HG03469 (cell line): Measurements from ENCODE around the gene CASP9.
A peak's percentile ranks its signal among the peaks of the same experiment; 100 is the strongest.
"Not testable (repeated sequence)": the region's sequence is repeated elsewhere in the genome, so short reads cannot be mapped to it uniquely, and the experiment has no call there.

Experiments
- ATAC-seq: cut with Tn5 transposase; IDR thresholded peaks from one replicate; pipeline ENCODE4 v1.9.1; 2021; ENCODE audit warnings: mild to moderate bottlenecking, moderate library complexity, moderate number of reproducible peaks; ENCODE audit not compliant: unreplicated experiment

The CASP9 gene

DNA sequence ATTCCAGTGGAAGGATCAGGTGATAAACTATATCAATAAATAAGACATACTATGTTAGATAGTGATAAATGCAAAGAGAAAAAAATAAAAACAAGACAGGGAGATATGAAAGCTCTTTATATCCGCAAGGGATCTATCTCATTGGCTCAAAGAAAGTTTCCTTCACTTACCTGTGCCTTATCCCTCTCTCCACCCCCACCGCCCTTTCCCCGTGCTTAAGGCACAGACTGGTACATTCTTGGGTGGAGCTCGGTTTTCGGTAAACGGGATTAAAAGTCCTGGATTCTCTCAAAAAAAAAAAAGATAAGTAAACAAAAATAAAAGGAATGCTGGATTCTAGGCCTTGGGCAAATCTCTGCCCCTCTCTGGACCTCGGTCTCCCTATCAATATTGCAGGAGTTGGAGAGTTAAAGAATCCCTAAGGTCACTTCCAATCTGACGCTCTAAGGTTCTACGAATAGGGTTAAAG is 2.0 kb upstream of the CASP9 start:
- ATAC-seq = no peak

DNA sequence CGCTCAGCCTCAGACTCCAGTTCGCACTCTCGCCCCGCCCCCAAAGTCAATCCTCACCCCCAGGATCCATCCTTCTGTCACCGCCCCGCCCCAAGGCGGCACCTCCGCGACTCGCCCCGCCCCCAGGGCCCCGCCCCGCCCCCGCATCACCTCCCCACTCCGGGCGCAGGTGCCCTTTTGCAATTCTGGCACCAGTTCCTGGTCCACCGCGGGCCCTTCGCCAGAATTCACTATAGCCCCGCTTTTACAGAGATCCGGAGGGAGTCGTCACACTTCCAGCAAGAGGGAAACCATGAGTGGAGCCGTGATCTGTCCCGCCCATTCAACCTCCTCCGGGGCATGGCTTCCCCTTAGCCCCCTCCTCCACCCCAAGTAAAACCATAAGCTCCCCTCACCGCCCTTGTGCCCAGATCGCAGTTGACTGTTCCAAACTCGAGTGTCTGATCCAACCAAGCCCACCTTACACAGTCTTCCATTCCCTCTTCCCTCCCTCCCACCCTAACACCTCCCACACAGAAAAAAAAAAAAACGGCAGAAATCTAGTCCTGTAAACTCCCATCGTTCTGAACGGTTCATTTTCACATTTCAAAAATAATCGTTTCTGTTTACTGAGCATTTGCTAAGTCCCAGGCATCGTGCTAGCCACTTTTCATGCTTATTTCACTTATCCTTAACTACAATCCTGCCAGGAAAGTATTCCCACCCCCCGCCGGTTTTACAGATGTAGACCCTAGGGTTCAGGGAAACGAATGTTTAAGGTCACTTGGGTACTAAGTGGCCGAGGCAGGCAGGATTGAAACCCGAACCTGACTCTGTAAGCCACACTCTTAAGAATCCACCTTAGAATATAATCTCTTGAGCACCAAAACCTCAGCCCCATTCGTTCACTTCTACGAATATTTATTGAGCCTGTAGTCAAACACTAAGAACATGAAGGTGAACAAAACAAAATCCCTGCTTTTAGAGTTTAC is 1.3 kb upstream of the CASP9 start:
- no peak for ATAC-seq

DNA sequence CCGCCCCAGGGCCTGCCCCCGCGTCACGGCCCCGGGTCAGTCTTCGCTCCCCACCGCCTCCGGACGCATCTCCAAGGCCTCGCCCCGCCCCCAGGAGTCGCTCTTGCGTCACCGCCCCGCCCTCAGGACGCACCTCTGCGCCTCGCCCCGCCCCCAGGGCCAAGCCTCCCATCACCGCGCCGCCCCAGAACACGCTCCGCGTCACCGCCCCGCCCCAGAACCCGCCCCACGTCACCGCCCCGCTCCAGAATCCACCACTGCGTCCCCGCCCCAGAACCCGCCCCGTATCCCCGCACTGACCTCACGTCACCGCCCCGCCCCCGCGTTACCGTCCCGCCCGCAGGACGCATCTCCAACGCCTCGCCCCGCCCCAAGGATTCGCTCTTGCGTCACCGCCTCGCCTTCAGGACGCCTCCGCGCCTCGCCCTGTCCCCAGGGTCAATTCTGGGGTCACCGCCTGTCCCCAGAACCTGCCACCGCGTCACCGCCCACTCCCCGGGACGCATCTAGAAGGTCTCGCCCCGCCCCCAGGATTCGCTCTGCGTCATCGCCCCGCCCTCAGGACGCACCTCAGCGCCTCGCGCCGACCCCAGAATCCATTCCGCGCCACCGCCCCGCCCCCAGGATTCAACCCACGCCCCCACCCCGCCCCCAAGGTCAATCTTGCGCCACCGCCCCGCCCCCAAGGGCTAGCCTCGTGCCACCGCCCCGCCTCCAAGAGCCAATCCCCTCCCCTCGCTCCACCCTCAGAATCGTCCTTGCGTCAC is 451 bp upstream of the CASP9 start:
- ATAC-seq = peak; percentile 21

DNA sequence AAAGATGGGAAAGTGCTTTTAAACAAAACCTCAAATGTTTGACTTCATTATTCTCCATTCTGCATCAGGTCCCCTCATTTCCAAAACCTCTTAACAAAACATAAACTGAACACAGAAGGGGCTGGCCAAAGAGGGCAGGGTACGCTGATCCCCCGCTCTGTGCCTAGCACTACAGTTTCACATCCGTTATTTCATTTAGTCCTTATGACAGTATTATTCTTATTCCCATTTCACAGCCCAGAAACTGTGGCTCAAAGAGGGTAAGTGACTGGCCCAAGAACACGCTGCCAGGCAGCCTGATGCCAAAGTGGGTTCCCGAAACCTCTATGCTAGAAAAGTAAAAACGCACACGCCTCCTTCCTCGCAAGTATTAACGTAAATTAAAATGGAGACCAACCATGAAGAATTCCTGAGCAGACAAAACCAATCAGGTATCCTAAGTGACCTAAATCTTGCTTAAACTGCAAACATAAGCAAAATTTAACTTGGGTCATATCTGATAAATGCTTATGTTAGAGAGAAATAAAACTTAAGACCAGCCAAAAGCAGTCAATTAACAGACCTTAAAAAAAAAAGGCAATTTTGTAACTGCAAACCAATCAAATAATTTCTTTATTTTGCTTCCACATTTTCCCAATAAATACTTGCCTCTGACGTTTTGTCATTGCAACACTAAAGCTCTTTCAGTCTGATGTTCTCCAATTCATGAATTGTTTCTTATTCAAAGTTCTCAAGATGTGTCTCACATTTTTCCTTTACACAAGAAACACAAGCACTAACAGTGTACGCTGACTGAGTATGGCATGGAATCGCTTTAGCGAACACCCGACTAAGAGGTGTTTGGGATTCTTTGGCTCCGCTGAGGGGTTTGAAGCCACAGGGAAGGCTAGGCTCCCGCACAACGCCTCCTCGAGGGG is 653 bp downstream of the CASP9 start:
- no peak for ATAC-seq

DNA sequence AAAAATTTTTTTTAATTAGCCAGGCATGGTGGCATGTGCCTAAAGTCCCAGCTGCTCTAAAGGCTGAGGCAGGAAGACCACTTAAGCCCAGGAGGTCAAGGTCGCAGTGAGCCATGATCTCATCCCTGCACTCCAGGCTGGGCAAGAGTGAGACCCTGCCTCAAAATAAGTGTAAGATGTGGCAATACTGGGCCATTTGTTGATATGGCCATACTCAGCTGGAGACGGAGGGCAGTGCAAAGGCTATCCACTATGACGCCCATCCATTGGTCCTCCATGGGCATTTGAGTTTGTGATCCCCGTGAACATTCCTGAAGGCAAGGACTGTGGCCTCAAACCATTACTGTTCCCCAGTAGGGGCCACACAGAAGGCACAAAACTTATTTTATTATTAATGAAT is 1.5 kb downstream of the CASP9 start:
- no peak for ATAC-seq

DNA sequence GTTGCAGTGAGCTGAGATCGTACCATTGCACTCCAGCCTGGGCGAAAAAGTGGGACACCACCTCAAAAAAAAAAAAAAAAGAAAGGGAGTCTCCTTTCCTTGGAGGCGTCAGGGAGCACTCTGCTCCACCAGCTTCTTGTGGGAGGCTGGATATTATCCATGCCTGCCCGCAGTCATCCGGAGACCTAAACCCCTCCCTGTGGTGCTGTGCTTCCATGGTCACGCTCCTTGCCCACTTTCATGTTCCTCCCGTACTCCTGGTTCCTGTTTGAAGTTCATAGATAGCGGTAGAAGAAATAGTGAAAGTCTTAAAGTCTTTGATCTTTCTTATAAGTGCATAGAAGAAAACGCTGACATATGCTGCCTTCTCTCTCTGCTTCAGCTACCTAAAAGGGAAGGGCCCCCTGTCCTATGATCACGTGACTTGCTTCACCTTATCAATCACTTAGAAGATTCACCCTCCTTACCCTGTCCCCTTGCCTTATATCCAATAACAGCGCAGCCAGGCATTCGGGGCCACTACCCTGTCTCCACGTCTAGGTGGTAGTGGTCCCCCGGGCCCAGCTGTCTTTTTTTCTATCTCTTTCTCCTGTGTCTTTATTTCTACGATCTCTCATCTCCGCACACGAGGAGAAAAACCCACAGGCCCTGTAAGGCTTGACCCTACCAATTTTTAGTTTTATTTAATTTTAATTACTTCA is 2.7 kb downstream of the CASP9 start:
- not testable (repeated sequence) for ATAC-seq

DNA sequence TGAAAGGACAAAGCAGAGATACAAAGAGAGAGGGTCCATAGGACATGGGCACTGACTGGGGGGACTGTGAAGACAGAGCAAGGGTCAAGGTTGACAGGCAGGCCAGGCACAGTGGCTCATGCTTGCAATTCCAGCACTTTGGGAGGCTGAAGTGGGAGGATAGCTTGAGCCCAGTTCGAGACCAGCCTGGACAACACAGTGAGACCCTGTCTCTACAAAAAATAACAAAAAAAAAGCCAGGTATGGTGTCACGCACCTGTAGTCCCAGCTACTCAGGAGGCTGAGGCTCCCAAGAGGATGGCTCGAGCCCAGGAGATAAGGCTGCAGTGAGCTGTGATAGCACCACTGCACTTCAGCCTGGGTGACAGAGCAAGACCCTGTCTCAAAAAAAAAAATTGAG is 4.4 kb downstream of the CASP9 start:
- no peak for ATAC-seq

DNA sequence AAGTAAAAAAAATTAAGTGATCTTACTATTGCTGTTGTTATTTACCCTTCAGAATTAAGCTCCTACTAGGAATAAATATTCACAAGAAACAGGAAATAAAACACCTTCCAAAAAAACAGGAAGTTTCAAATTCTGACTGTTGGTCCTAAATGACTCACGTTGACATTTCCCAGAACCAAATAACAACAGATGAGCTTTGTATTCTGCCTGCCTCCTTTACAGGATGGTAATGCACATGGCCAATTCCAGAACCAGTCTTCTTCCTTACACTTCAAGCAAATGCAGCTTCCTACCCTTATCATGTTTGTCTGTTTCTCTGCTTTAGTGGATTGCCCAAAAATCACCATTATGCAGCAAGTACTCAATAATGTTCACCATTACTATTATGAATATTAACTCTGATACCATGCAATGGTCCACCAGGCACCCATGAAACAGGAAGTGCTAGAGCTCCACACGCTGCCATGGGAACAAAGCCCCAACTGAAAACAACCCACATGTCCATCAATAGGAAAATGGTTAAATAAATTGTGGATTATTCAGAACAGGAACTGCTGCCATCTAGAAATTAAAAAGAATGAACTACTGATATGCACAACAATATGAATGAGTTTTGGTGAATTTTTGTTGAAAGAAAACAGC is 8.9 kb downstream of the CASP9 start:
- no peak for ATAC-seq

DNA sequence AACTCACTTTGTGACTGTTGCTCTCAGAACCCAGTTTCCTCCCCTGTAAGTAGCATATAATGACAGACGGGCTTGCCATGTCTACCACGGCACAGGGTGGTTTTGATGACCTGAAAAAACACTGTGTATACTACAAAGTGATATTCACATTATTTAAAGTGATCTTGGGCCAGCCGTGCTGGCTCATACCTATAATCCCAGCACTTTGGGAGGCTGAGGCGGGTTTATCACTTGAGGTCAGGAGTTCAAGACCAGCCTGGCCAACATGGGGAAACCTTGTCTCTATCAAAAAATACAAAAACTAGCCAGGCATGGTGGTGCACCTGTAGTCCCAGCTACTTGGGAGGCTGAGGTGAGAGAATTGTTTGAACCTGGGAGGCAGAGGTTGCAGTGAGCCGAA is 9.5 kb downstream of the CASP9 start:
- ATAC-seq = not testable (repeated sequence)

DNA sequence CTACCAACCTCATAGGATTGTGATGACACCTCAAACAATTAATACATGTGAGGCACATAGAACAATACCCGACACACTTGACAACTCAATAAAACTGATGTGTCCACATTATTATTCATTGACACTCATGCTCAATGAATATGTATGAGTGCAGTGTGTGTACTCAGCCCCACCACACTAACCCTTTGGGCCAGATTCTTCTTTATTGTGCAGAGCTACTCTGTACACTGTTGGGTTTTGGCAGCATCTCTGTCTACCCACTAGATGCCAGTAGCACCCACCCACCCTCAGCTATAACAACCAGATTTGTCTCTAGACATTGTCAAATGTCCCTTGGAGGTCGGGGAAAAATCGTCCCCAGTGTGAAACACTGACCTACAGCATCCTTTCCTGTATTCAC is 10.1 kb downstream of the CASP9 start:
- no peak for ATAC-seq

DNA sequence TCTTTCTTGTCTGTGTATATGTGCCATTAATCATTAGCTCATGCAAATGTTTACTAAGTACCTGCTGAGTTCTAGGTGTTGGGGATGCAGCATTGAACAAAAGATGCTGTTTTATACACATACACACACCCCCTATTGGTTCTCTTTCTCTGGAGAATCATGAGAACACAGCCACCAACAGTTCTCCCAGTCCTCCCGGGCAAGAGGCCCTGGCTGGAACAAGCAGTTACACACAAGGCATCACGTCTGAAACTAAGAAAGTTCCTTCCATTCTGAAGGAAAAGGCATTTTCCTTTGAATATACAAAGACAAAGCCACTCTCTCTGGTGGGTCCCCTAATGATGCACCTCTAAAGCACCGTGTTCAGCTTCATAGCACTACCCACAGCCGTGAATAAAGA is 10.8 kb downstream of the CASP9 start:
- ATAC-seq = no peak

DNA sequence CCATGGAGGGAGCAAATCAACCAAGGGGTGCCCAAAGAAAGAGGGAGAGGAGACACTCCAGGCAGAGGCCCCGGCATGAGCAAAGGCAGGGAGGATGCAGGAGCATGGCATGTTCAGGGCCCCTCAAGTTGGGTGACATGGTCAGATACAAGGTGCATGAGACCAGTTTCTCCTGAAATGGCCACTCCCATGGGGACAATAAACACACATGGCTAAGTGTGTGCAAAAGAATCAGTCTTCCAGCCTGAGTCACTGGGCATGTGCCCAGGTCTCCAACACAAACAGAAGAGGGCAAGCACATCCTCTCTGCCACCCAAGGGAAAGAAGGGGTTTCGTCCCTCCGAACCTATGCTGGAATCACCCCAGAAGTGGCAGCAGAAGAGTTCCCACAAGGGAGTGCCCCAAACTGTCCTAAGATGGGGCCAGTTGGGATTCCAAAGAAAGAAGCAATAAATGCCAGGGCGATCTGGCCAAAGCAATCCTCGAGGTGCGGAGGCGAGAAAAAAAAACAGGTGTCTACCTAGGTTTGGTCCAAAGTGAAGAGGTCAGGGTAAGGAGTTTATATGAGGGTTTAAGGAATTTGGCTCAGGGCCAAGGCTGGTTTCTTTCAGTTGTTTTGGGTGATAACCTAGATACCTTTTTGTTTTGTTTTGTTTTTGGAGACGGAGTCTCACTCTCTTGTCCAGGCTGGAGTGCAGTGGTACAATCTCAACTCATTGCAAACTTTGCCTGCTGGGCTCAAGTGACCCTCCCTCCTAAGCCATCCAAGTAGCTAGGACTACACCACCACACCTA is 13.2 kb downstream of the CASP9 start:
- no peak for ATAC-seq

DNA sequence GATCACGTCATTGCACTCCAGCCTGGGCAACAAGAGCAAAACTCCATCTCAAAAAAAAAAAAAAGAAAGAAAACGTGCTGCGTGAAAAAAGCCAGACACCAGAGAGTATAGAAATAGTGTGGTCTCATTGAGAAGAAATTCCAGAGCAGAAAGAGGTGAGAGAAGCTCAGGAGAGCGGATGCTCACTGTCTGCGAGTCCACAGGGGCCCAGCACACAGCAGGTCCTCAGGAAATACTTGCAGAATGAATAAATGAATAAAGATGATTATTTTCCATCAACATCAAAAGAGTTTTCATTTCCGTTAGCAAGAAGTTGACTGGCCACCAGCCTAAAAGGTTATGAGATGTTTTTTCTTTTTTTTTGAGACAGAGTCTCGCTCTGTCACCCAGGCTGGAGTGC is 14.4 kb downstream of the CASP9 start:
- no peak for ATAC-seq

DNA sequence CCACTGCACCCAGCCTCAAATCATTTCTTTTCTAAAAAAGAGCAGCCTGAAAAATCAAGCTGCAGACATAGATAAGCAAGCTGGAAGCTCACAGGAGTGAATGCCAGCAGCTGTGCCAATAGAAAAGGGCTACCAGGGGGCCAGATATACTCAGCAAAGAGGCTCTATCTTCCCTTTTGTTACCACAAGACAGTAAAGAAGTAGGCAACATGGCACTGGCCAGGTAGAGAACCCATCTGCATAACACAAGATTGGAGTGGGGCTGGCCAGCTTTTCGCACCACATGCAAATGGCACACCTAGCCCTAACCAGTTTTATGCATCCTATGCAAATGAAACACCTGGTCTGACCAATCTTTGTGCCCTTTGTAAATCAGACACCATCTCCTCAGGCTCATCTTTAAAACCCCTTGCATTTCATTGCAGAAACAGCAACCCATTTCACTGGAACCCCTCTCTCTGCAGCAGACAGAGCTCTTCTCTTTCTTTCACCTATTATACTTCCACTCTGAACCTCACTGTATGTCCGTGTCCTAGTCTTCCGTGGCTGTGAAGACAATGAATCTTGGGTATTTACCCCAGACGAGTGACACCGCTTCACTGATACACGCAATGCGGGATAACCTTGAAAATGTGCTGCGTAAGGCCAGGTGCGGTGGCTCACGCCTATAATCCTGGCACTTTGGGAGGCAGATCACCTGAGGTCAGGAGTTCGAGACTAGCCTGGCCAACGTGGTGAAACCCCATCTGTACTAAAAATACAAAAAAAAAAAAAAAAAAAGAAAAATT is 15.1 kb downstream of the CASP9 start:
- no peak for ATAC-seq

DNA sequence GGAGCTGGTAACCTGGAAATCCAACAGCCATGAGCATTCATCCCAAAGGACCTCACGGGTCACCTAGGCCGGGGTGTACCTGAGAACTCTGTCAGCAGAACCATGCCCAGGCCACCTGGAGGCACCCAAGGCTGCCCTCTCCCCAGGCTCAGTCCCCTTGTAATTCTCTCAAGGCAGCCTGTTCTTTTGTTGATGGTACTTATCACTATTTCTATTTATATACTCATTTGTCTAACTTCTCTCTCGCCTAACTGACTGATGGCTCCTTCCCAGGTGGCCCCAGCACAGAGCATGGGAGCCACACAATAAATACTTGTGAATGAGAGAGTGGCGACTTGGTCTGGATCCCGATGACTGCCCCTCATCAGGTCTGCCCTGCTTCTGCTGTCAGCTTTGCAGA is 16.7 kb downstream of the CASP9 start:
- ATAC-seq = no peak

DNA sequence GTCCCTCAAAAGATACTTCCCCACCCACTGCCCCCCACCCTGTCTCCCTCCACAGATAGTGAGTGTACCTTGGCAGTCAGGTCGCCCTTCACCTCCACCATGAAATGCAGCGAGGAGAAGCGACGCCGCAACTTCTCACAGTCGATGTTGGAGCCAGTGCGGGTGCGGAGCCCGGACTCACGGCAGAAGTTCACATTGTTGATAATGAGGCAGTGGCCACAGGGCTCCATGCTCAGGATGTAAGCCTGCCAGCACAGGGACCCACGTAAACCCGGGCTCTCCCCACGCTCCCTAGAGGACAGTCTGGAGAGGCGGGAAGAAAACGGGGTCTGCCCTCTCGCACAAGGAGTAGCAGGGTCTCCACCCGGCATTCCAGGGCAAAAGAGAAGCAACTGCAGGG is 17.2 kb downstream of the CASP9 start:
- ATAC-seq = no peak

DNA sequence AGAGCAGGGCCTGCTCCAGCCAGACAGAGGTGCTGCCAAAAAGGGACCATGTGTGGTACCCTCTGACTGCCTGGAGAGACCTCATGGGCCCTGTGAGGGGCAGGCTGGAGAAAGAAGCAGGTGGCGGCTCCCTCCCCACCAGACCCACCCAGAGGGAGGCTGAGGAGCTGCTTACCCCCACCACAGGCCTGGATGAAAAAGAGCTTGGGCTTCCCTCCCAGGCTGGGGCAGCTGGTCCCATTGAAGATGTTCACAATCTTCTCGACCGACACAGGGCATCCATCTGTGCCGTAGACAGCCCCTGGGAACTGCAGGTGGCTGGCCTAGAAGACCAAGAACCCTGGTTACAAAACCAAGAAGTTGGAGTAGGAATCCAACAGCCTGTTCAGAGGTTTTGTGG is 19.6 kb downstream of the CASP9 start:
- no peak for ATAC-seq
